SK-N-SH treated with all-trans-retinoic acid at 6 μM for 48 hours (cell line): ENCODE data around the gene NANOS1.
"Not testable (repeated sequence)": the region's sequence is repeated elsewhere in the genome, so short reads cannot be mapped to it uniquely, and the experiment has no call there.

Experiments
- ATAC-seq: fragments of 200-7000 bp; cut with Tn5 transposase; 3 replicates; pipeline ENCODE4 v1.9.1; 2020; ENCODE audit warnings: mild to moderate bottlenecking, moderate library complexity
- BACH2 ChIP-seq: fragments of 250-450 bp; sonication (Bioruptor Pico); IDR thresholded peaks from 2 replicates; pipeline ENCODE4 v1.9.0; 2021; ENCODE audit warnings: mild to moderate bottlenecking, borderline replicate concordance
- CREB5 ChIP-seq: fragments of 250-450 bp; sonication (Bioruptor Pico); IDR thresholded peaks from 2 replicates; pipeline ENCODE4 v1.5.1; 2020; ENCODE audit warnings: low read depth, mild to moderate bottlenecking, moderate library complexity
- CSDC2 ChIP-seq: fragments of 250-450 bp; sonication (Bioruptor Pico); IDR thresholded peaks from 2 replicates; pipeline ENCODE4 v1.5.0; 2020; ENCODE audit warnings: mild to moderate bottlenecking, moderate library complexity
- CSRNP3 ChIP-seq: fragments of 250-450 bp; sonication (Bioruptor Pico); IDR thresholded peaks from 2 replicates; pipeline ENCODE4 v1.5.1; 2021; ENCODE audit warnings: mild to moderate bottlenecking, moderate library complexity
- ESRRG ChIP-seq: fragments of 250-450 bp; sonication (Bioruptor Pico); IDR thresholded peaks from 2 replicates; pipeline ENCODE4 v1.6.1; 2021; ENCODE audit warnings: mild to moderate bottlenecking
- GLIS3 ChIP-seq: fragments of 250-450 bp; sonication (Bioruptor Pico); IDR thresholded peaks from 2 replicates; pipeline ENCODE4 v1.5.0; 2020; ENCODE audit warnings: mild to moderate bottlenecking, moderate library complexity
- ISL1 ChIP-seq: fragments of 250-450 bp; sonication (Bioruptor Pico); IDR thresholded peaks from 2 replicates; pipeline ENCODE4 v2.1.2; 2022; ENCODE audit warnings: mild to moderate bottlenecking, moderate library complexity
- OSR1 ChIP-seq: fragments of 250-450 bp; sonication (Bioruptor Pico); IDR thresholded peaks from 2 replicates; pipeline ENCODE4 v1.8.0; 2022; ENCODE audit warnings: moderate library complexity, mild to moderate bottlenecking, inconsistent platforms
- PATZ1 ChIP-seq: fragments of 250-450 bp; sonication (Bioruptor Pico); IDR thresholded peaks from 2 replicates; pipeline ENCODE4 v1.8.0; 2020; ENCODE audit warnings: mild to moderate bottlenecking, moderate library complexity, borderline replicate concordance
- POU6F1 ChIP-seq: fragments of 250-450 bp; sonication (Bioruptor Pico); IDR thresholded peaks from 2 replicates; pipeline ENCODE4 v1.8.0; 2021; ENCODE audit warnings: low read depth, mild to moderate bottlenecking, moderate library complexity, borderline replicate concordance
- PPARA ChIP-seq: fragments of 250-450 bp; sonication (Bioruptor Pico); IDR thresholded peaks from 2 replicates; pipeline ENCODE4 v1.5.0; 2020; ENCODE audit warnings: mild to moderate bottlenecking, borderline replicate concordance
- RARB ChIP-seq: fragments of 250-450 bp; sonication (Bioruptor Pico); IDR thresholded peaks from 2 replicates; pipeline ENCODE4 v1.8.0; 2021; ENCODE audit warnings: mild to moderate bottlenecking, moderate library complexity
- SNAI2 ChIP-seq: fragments of 250-450 bp; sonication (Bioruptor Pico); IDR thresholded peaks from 2 replicates; pipeline ENCODE4 v1.5.0; 2020; ENCODE audit warnings: mild to moderate bottlenecking, moderate library complexity
- TCF4 ChIP-seq: fragments of 250-450 bp; sonication (Bioruptor Pico); IDR thresholded peaks from 2 replicates; pipeline ENCODE4 v1.8.0; 2021; ENCODE audit warnings: mild to moderate bottlenecking, moderate library complexity, borderline replicate concordance
- TOX ChIP-seq: fragments of 250-450 bp; sonication (Bioruptor Pico); IDR thresholded peaks from 2 replicates; pipeline ENCODE4 v1.8.0; 2021; ENCODE audit warnings: mild to moderate bottlenecking, moderate library complexity, borderline replicate concordance
- TSHZ2 ChIP-seq: fragments of 250-450 bp; sonication (Bioruptor Pico); IDR thresholded peaks from 2 replicates; pipeline ENCODE4 v1.5.0; 2020; ENCODE audit warnings: mild to moderate bottlenecking, moderate library complexity
- ZC3H10 ChIP-seq: fragments of 250-450 bp; sonication (Bioruptor Pico); IDR thresholded peaks from 2 replicates; pipeline ENCODE4 v1.5.1; 2021; ENCODE audit warnings: mild to moderate bottlenecking, moderate library complexity
- ZFP3 ChIP-seq: fragments of 250-450 bp; sonication (Bioruptor Pico); IDR thresholded peaks from 2 replicates; pipeline ENCODE4 v1.5.0; 2020; ENCODE audit warnings: mild to moderate bottlenecking, moderate library complexity
- ZNF70 ChIP-seq: fragments of 450-650 bp; formaldehyde crosslinking; IDR thresholded peaks from 2 replicates; pipeline ENCODE4 v1.5.0; 2020; ENCODE audit warnings: mild to moderate bottlenecking, moderate library complexity
- ZNF8 ChIP-seq: fragments of 450-650 bp; formaldehyde crosslinking; IDR thresholded peaks from 2 replicates; pipeline ENCODE4 v1.5.0; 2020; ENCODE audit warnings: mild to moderate bottlenecking, moderate library complexity

NANOS1 gene

GRCh38 chr10:119028445-119028899 is 1.0 kb upstream of the NANOS1 start:
- not testable (repeated sequence) for ATAC-seq

- ATAC-seq = peak; percentile 72
- TF ChIP-seq RARB (CRISPR knock-in tag) (no peak), ZNF70 (CRISPR knock-in tag) (no peak), GLIS3 (CRISPR knock-in tag) (no peak), ZNF8 (CRISPR knock-in tag) (no peak), PATZ1 (peak; percentile 63), CSRNP3 (CRISPR knock-in tag) (no peak), CREB5 (CRISPR knock-in tag) (no peak), TOX (CRISPR knock-in tag) (no peak)
- TF ChIP-seq, all 23 proteins: peak for 1
Observed at GRCh38 chr10:119028900-119029612, 458 bp upstream of the NANOS1 start.

- no peak for TF ChIP-seq ISL1 (CRISPR knock-in tag)
- no peak for TF ChIP-seq RARB (CRISPR knock-in tag)
- TF ChIP-seq, all 23 proteins: peak for 0
- ATAC-seq = peak; percentile 26
Observed at GRCh38 chr10:119030421-119031250, 1.1 kb downstream of the NANOS1 start.

- ATAC-seq = no peak
- no peak for TF ChIP-seq POU6F1 (CRISPR knock-in tag)
- no peak for TF ChIP-seq ISL1 (CRISPR knock-in tag)
- no peak for TF ChIP-seq TCF4 (CRISPR knock-in tag)
- no peak for TF ChIP-seq ZNF8 (CRISPR knock-in tag)
- no peak for TF ChIP-seq ZFP3 (CRISPR knock-in tag)
- no peak for TF ChIP-seq BACH2 (CRISPR knock-in tag)
- TF ChIP-seq TOX (CRISPR knock-in tag) = no peak
- TF ChIP-seq PATZ1 = no peak
- no peak for TF ChIP-seq TSHZ2 (CRISPR knock-in tag)
- TF ChIP-seq ZC3H10 (CRISPR knock-in tag) = no peak
- TF ChIP-seq ESRRG = no peak
- no peak for TF ChIP-seq SNAI2 (CRISPR knock-in tag)
- TF ChIP-seq PPARA (CRISPR knock-in tag) = no peak
- no peak for TF ChIP-seq CSDC2
- TF ChIP-seq CREB5 (CRISPR knock-in tag) = no peak
- TF ChIP-seq OSR1 (CRISPR knock-in tag) = no peak
Observed at GRCh38 chr10:119031496-119032059, 2.1 kb downstream of the NANOS1 start.
